ENCODE results near the gene B3GNT9.

- TF ChIP-seq POLR2AphosphoS5 (IDR thresholded peaks at IDR 0.05), result no peak
- no peak for TF ChIP-seq CTCF (IDR thresholded peaks at IDR 0.05; ENCODE audit: poor library complexity, severe bottlenecking)
- no peak for TF ChIP-seq EZH2 (IDR thresholded peaks at IDR 0.05; ENCODE audit: borderline replicate concordance, insufficient read depth, low read length, poor library complexity, severe bottlenecking)
- TF ChIP-seq SMC3 (conservative IDR thresholded peaks at IDR 0.05; ENCODE audit: poor library complexity), result no peak
- TF ChIP-seq EP300 (conservative IDR thresholded peaks at IDR 0.05; ENCODE audit: poor library complexity, severe bottlenecking), result no peak
- TF ChIP-seq, protein P1, sequence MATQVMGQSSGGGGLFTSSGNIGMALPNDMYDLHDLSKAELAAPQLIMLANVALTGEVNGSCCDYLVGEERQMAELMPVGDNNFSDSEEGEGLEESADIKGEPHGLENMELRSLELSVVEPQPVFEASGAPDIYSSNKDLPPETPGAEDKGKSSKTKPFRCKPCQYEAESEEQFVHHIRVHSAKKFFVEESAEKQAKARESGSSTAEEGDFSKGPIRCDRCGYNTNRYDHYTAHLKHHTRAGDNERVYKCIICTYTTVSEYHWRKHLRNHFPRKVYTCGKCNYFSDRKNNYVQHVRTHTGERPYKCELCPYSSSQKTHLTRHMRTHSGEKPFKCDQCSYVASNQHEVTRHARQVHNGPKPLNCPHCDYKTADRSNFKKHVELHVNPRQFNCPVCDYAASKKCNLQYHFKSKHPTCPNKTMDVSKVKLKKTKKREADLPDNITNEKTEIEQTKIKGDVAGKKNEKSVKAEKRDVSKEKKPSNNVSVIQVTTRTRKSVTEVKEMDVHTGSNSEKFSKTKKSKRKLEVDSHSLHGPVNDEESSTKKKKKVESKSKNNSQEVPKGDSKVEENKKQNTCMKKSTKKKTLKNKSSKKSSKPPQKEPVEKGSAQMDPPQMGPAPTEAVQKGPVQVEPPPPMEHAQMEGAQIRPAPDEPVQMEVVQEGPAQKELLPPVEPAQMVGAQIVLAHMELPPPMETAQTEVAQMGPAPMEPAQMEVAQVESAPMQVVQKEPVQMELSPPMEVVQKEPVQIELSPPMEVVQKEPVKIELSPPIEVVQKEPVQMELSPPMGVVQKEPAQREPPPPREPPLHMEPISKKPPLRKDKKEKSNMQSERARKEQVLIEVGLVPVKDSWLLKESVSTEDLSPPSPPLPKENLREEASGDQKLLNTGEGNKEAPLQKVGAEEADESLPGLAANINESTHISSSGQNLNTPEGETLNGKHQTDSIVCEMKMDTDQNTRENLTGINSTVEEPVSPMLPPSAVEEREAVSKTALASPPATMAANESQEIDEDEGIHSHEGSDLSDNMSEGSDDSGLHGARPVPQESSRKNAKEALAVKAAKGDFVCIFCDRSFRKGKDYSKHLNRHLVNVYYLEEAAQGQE (IDR thresholded peaks at IDR 0.05; ENCODE audit: borderline replicate concordance), result no peak
- no peak for TF ChIP-seq RAD21 (conservative IDR thresholded peaks at IDR 0.05)
- no peak for TF ChIP-seq MXI1 (conservative IDR thresholded peaks at IDR 0.05; ENCODE audit: poor library complexity, severe bottlenecking)
- no peak for TF ChIP-seq TAF1 (IDR thresholded peaks at IDR 0.05; ENCODE audit: low read depth)
Measured at GRCh38 chr16:67173323-67173722, 22.5 kb upstream of the B3GNT9 start.

Data from neural cell (in vitro differentiated cells).